SH-SY5Y (cell line): ENCODE results near the gene DSC2.

ENCODE experiments used
- GATA2 ChIP-seq: IDR thresholded peaks from 2 replicates; pipeline ENCODE4 v1.6.1; 2011; ENCODE audit warnings: mild to moderate bottlenecking, low read depth, low read length
- GATA3 ChIP-seq: IDR thresholded peaks from 2 replicates; pipeline ENCODE4 v1.6.1; 2011; ENCODE audit warnings: low read depth, mild to moderate bottlenecking, low read length, moderate library complexity

- TF ChIP-seq GATA2 = no peak
- TF ChIP-seq GATA3 = no peak
These were observed 30.0 kb downstream of the DSC2 start for GRCh38 chr18:31072175-31072574.
